Activated CD4-positive, alpha-beta memory T cell treated with anti-CD3 and anti-CD28 coated beads, Interleukin-2, amount 10 ng/mL, durations not matched to agents 7 days and 5 days (primary cell): ENCODE data around the gene PEX16. TPM values are rescaled to one million over a fixed set of nuclear protein-coding genes. Genes with fewer than 3 reads are reported as not detected.
"Not testable (repeated sequence)": the region's sequence is repeated elsewhere in the genome, so short reads cannot be mapped to it uniquely, and the experiment has no call there.

Experiments used
- CTCF ChIA-PET: fragments of 350-600 bp; sonication (Branson Sonifier 250); formaldehyde crosslinking; loops from one replicate; lab custom pipeline; 2021; ENCODE audit warnings: antibody characterized with exemption, inconsistent platforms; lab: Charles Lee
- POLR2A ChIA-PET: fragments of 350-600 bp; sonication (Branson Sonifier 250); formaldehyde crosslinking; loops from one replicate; lab custom pipeline; 2021; ENCODE audit warnings: antibody characterized with exemption; lab: Charles Lee
- DNase-seq: peaks from one replicate; pipeline ENCODE4 v3.0.0-alpha.2; 2020
- H3K27ac Mint-ChIP-seq: one replicate; pipeline ENCODE4 v1.8.0; 2021; ENCODE audit warnings: mild to moderate bottlenecking, mixed read lengths
- H3K27me3 Mint-ChIP-seq: one replicate; pipeline ENCODE4 v1.8.0; 2021; ENCODE audit warnings: mixed read lengths
- H3K36me3 Mint-ChIP-seq: one replicate; pipeline ENCODE4 v1.8.0; 2021; ENCODE audit warnings: low read depth, mixed read lengths
- H3K4me1 Mint-ChIP-seq: one replicate; pipeline ENCODE4 v1.8.0; 2021; ENCODE audit warnings: mixed read lengths
- H3K4me3 Mint-ChIP-seq: one replicate; pipeline ENCODE4 v1.8.0; 2021; ENCODE audit warnings: mild to moderate bottlenecking, mixed read lengths
- H3K9me3 Mint-ChIP-seq: one replicate; pipeline ENCODE4 v1.8.0; 2021; ENCODE audit warnings: mixed read lengths
- total RNA-seq, 2 experiments: library from RNA; stranded (reverse); gene quantifications; one replicate each; pipeline ENCODE4 v1.2.3, GENCODE V29; 2021

Gene PEX16
- total RNA-seq, 2 experiments from 2014 or later: 54.1 to 55.0 TPM

DNA sequence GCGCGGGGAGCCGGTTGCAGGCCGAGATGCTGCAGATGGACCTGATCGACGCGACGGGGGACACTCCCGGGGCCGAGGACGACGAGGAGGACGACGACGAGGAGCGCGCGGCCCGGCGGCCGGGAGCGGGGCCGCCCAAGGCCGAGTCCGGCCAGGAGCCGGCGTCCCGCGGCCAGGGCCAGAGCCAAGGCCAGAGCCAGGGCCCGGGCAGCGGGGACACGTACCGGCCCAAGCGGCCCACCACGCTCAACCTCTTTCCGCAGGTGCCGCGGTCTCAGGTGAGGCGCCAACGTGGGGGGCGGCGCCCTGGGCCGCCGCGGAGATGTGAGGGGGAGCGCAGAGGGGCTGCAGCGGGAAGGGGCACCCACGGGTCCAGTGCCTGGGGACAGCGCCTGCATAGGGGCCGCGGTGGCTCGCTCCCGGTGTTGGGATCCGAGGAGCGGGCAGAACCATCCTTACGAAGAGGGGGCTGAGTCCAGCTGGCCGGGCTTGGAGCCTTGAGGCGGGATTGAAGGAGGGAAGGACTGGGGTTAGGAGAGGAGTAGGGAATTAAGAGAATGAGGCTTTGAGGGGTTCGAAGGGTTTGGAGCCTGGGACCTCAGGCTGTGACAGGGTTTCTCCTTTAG is 17.4 kb downstream of the PEX16 start:
- Mint-ChIP-seq H3K27me3 (peaks cover 27% of the 10 kb centered on the region), H3K4me3 (peak overlapping the region; percentile 48)
- H3K4me1 Mint-ChIP-seq, DNase-seq, H3K27ac Mint-ChIP-seq, H3K9me3 Mint-ChIP-seq, H3K36me3 Mint-ChIP-seq, CTCF ChIA-PET: not testable (repeated sequence)
- POLR2A ChIA-PET: interaction anchor here (1.9 kb wide), 1 partner anchor 17 kb away, joined by 11 read pairs; the partner anchor contains the start of gene PEX16

DNA sequence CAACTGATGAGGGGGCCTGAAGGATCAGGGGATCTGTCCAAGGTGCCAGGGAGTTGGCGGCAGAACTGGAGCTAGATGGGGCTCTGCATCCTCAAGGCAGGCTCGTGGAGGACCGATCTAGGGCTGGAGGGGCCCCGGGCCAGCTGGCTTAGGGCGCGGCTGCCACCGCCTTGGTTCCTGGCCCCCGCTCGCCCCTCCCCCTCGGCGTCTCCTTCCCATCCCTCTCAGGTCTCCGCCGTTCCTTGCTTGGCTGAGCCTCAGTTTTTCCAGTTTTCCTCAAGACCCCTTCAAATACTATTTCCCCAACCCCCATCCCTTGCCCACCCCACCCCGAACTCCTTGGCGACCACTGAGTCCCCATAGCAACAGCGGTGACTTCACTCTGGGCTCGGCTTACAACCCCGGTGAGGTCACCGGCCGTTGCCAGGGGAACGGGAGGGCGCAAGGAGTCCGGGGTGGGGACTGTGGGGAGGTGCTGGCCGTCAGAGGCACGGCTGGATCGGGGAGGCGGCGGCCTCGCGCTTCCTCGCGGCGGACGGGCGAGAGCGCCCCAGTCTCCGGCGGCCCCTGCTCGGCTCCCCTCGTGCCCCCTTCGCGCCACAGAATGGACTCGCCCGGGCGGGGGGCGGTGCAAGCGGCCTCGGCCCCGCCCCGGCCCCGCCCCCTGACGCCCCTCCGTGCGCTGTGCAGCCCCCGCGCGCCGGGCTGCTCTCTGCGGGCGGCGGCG is 18.1 kb downstream of the PEX16 start:
- POLR2A ChIA-PET: interaction anchor here (1.2 to 1.5 kb wide), 2 partner anchors 15 to 95 kb away, joined by 3 to 6 read pairs; partner anchors contain the start of gene SLC35C1
- CTCF ChIA-PET: interaction anchor here (0.8 to 1.2 kb wide), 4 partner anchors 17 to 107 kb away, joined by 3 to 4 read pairs (median 3); partner anchors contain the start of gene PEX16
- peak overlapping the region; percentile 35 for H3K4me3 Mint-ChIP-seq

DNA sequence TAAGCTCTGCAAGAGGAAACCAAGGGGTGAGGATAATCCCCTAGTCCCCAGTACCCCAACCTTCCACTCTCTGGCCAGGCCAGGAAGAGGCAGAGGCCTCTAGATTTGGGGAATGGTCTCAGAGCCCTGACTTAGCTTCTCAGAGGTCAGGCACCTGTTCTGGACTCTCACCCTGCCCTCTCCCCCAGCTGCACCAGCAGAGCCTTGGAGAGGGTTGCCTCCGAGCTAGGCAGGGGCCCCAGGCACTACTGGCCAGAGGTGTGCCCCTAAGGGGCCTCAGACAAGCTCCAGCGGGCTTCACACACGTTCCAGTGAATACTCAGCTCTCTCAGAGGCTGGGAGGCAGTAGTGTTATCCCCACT is 18.6 kb downstream of the PEX16 start:
- ChIA-PET CTCF (interaction anchor here (0.8 to 1.2 kb wide), 4 partner anchors 18 to 107 kb away, joined by 3 to 4 read pairs (median 3); partner anchors contain the start of gene PEX16), POLR2A (interaction anchor here (1.2 to 1.5 kb wide), 3 partner anchors 11 to 95 kb away, joined by 3 to 6 read pairs (median 4); partner anchors contain the start of gene SLC35C1)
- peaks cover 27% of the 10 kb centered on the region for H3K27me3 Mint-ChIP-seq
- H3K9me3 Mint-ChIP-seq: no peaks in the 10 kb centered on the region
- no peak for DNase-seq
- peak overlapping the region; percentile 35 for H3K4me3 Mint-ChIP-seq
- no peaks in the 10 kb centered on the region for H3K36me3 Mint-ChIP-seq
- H3K4me1 Mint-ChIP-seq: peaks cover 9% of the 10 kb centered on the region
- H3K27ac Mint-ChIP-seq: no peak overlapping the region

More for the DNA sequence above, 18.1 kb downstream of the PEX16 start:
- H3K27ac Mint-ChIP-seq: no peak overlapping the region
- peaks cover 9% of the 10 kb centered on the region for H3K4me1 Mint-ChIP-seq
- H3K36me3 Mint-ChIP-seq: no peaks in the 10 kb centered on the region
- peaks cover 27% of the 10 kb centered on the region for H3K27me3 Mint-ChIP-seq
- no peaks in the 10 kb centered on the region for H3K9me3 Mint-ChIP-seq
- peak; percentile 70 for DNase-seq

DNA sequence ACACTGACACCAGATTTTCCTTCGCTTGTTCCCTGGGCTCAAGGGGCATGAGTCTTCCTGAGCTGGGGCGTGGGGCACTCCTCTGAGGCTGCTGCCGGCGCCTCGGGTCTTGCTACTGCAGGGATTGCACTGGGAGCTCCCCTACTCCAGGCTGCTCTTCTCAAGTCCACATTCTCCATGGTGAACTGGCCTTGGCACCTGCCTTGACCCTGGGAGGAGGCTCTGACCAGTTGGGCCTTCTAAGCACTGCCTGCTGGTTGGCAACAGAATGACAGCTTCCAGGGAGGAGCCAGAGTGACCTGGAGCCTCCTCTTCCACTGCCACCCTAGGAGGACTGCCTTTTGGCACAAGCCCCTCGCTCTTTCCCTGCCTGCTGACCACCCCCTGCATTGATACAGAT is 20.1 kb downstream of the PEX16 start:
- peaks cover 27% of the 10 kb centered on the region for H3K27me3 Mint-ChIP-seq
- H3K36me3 Mint-ChIP-seq: no peaks in the 10 kb centered on the region
- H3K4me1 Mint-ChIP-seq: peaks cover 9% of the 10 kb centered on the region
- POLR2A ChIA-PET: no interaction called here
- H3K9me3 Mint-ChIP-seq: no peaks in the 10 kb centered on the region
- no peak overlapping the region for H3K27ac Mint-ChIP-seq
- no peak overlapping the region for H3K4me3 Mint-ChIP-seq
- DNase-seq: no peak
- CTCF ChIA-PET: interaction anchor here (1.0 to 1.6 kb wide), 2 partner anchors 9 to 106 kb away, joined by 3 read pairs; no protein-coding TSS in a partner anchor

DNA sequence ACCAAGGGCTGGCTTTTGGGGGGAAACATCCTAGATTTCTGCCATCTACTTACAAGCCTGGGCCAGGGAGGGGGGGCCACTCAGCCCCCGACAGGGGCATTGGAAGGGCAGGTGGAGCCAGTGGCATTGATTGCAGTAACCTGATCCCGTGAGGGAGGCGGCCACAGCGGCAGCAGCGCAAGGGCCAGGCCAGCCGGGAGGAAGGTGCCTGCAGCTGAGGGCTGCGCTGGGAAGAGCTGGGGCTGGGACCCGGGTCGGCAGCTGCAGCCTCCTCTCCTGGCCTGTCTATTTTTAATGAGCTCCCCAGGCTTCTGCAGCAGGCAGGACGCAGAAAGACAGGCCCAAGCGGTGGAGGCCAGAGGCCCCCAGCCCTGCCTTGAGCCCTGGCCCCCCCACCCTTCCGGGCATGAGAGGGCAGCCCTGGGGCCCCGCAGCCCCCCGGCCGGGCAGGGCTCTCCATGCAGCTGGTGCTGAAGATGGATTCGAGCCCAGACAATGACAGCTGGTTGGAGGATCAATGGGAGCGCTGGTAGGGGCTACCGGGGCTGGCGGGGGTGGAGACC is 21.2 kb downstream of the PEX16 start:
- Mint-ChIP-seq H3K27me3 (peaks cover 22% of the 10 kb centered on the region), H3K4me3 (no peak overlapping the region), H3K36me3 (no peaks in the 10 kb centered on the region), H3K27ac (no peak overlapping the region), H3K4me1 (peaks cover 9% of the 10 kb centered on the region), H3K9me3 (no peaks in the 10 kb centered on the region)
- ChIA-PET CTCF (interaction anchor here (1.6 kb wide), 1 partner anchor 107 kb away, joined by 3 read pairs; no protein-coding TSS in a partner anchor), POLR2A (interaction anchor here (0.9 to 1.2 kb wide), 2 partner anchors 9 to 21 kb away, joined by 3 read pairs; partner anchors contain the start of gene PEX16)
- no peak for DNase-seq

DNA sequence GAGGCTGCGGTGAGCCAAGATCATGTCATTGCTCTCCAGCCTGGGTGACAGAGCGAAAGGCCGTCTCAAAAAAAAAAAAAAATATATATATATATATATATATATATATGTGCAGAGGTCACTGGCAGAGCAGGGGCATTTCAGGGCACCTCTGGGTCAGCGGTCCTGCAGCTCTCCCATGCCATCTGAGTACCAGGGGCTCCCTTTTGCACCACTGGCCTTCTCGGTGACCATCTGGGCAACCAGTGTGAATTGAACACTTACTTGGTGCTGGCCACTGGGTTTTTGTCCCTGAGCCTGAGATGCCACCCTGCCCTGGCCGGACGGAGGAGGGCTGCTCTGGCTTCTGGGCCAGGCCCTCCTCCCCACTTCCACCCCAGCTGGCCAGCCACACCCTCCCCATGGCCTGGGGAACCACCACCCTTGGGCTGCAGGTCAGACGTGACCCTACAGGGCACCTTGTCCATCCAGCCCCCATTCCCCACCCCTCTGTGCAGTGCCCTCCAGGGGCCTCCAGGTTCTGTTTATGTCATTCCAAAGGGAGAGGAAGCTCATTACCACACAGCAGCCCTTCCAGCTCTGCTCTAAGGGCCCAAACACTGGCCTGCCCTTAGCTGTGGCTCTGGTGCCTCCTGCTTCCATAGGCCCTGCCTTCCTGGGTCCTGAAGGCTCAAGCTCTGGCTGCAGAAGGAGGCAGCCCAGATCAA is 22.0 kb downstream of the PEX16 start:
- H3K4me3 Mint-ChIP-seq: no peak overlapping the region
- DNase-seq: no peak
- ChIA-PET POLR2A (interaction anchor here (1.2 kb wide), 1 partner anchor 10 kb away, joined by 3 read pairs; no protein-coding TSS in a partner anchor), CTCF (no interaction called here)
- no peaks in the 10 kb centered on the region for H3K9me3 Mint-ChIP-seq
- peaks cover 9% of the 10 kb centered on the region for H3K4me1 Mint-ChIP-seq
- H3K27ac Mint-ChIP-seq: no peak overlapping the region
- H3K27me3 Mint-ChIP-seq: peaks cover 18% of the 10 kb centered on the region
- H3K36me3 Mint-ChIP-seq: no peaks in the 10 kb centered on the region

DNA sequence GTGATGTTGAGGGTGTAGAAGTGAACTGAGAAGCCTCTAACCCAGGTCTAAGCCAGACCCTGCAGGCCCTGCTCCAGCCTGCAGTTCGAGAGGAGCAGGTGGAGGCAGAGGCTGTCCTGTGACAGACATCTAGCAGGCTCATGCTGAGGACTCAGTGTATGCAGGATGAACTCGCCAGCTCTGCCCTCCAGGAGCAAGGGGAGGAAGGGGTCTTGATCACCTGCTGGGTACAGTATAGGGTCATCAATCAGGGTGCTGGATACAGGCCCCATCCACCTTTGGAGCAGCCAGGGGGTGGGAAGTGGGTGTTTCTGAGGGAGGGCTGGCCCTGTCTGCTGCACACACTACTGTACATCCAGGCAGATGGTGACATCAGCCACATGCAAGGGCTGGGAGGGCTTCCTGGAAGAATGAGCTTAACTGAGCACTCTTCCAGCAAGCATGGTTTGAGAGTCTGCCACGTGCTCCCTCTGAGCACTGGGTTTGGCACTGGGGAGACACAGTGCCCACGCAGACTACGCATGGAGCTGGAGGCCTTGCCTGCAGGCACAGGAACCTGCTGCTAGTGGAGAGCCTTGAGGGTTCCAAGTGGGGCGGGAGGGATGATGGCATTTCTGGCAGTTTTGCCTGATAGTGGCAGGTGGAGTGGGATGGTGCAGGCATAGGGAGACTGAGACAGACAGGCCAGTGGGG is 23.0 kb downstream of the PEX16 start:
- no peak overlapping the region for H3K4me3 Mint-ChIP-seq
- H3K27me3 Mint-ChIP-seq: peaks cover 14% of the 10 kb centered on the region
- POLR2A ChIA-PET: no interaction called here
- H3K36me3 Mint-ChIP-seq: no peaks in the 10 kb centered on the region
- H3K27ac Mint-ChIP-seq: no peak overlapping the region
- peaks cover 6% of the 10 kb centered on the region for H3K4me1 Mint-ChIP-seq
- no peaks in the 10 kb centered on the region for H3K9me3 Mint-ChIP-seq
- CTCF ChIA-PET: no interaction called here
- DNase-seq: no peak

DNA sequence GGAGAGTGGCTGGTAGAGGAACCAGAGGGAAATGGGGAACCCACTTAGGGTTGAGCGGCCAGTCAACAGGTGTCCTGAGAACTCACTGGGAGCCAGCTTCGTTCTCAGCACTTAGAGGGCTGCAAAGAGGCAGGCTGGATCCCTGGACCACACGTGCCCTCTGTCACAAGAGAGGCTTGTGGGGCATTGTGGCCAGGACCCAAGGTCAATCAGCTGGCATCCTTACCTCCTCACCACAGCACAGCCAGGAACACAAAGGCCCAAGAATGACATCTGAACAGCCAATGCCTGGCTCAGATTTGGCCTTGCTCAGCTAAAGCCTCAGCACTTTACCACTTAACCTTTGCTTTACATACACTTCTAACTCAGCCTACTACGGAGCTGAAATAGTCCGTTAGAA is 24.8 kb downstream of the PEX16 start:
- ChIA-PET POLR2A (no interaction called here), CTCF (no interaction called here)
- no peaks in the 10 kb centered on the region for H3K9me3 Mint-ChIP-seq
- no peaks in the 10 kb centered on the region for H3K36me3 Mint-ChIP-seq
- no peaks in the 10 kb centered on the region for H3K4me1 Mint-ChIP-seq
- H3K4me3 Mint-ChIP-seq: no peak overlapping the region
- H3K27me3 Mint-ChIP-seq: peaks cover 5% of the 10 kb centered on the region
- DNase-seq: no peak
- H3K27ac Mint-ChIP-seq: no peak overlapping the region

DNA sequence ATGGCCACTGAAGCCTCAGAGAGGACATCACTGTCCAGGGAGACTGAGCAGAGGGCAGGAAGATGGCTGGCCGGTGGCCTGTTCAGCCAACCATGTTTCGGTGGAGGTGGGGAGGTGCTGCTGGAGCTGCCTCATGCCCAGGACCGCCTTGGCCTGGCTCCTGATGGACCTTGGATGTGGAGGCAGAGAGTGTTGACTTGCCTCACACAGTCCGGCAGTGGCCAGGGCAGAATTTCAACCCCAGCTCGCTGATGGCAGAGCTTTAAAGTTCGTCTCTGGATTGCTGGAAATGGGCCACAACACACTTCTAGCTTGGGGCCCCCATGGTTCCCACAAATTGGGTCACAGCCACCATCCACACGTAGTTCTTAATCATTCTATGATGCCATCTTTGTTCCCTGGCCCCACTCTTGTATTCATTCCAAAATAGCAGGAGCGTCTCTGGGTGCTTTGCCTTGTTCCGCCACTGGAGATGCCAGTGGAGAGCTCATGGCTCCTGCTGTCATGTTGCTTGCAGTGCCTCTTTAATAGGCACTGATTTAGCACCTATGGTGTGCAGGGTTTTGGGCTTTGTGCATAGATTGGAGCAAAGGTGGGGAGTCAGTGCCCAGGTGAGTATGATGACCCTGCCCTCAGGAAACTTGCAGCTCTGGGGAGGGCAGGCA is 26.7 kb downstream of the PEX16 start:
- ChIA-PET POLR2A (interaction anchor here (1.0 to 1.7 kb wide), 2 partner anchors 25 to 39 kb away, joined by 3 read pairs; no protein-coding TSS in a partner anchor), CTCF (interaction anchor here (1.4 to 1.5 kb wide), 3 partner anchors 17 to 119 kb away, joined by 4 to 5 read pairs (median 4); no protein-coding TSS in a partner anchor)
- H3K4me3 Mint-ChIP-seq: no peak overlapping the region
- no peaks in the 10 kb centered on the region for H3K4me1 Mint-ChIP-seq
- no peak for DNase-seq
- peaks cover 4% of the 10 kb centered on the region for H3K27me3 Mint-ChIP-seq
- H3K9me3 Mint-ChIP-seq: no peaks in the 10 kb centered on the region
- no peak overlapping the region for H3K27ac Mint-ChIP-seq
- no peaks in the 10 kb centered on the region for H3K36me3 Mint-ChIP-seq

DNA sequence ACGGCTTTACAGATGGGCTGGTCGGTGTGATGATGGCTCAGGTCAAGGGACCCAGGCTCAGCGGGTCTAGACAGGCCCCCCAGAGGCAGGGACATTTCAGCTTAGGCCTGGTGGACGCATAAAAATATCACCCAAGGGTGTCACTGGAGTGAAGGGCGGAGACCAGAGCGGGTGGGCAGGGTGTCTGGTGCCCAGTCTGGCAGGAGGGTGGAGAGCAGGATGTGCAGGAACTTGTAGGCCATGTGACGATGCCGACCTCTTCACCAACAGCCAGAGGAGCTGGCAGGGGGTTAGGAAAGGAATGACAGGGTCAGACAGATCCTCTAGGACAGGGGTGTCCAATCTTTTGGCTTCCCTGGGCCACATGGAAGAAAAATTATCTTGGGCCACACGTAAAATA is 27.7 kb downstream of the PEX16 start:
- no peak overlapping the region for H3K27ac Mint-ChIP-seq
- H3K36me3 Mint-ChIP-seq: no peaks in the 10 kb centered on the region
- ChIA-PET CTCF (interaction anchor here (1.4 to 1.5 kb wide), 3 partner anchors 16 to 118 kb away, joined by 4 to 5 read pairs (median 4); no protein-coding TSS in a partner anchor), POLR2A (interaction anchor here (1.7 kb wide), 1 partner anchor 40 kb away, joined by 3 read pairs; no protein-coding TSS in a partner anchor)
- no peak overlapping the region for H3K4me3 Mint-ChIP-seq
- no peaks in the 10 kb centered on the region for H3K9me3 Mint-ChIP-seq
- no peak for DNase-seq
- H3K4me1 Mint-ChIP-seq: peaks cover 3% of the 10 kb centered on the region
- H3K27me3 Mint-ChIP-seq: peaks cover 4% of the 10 kb centered on the region

DNA sequence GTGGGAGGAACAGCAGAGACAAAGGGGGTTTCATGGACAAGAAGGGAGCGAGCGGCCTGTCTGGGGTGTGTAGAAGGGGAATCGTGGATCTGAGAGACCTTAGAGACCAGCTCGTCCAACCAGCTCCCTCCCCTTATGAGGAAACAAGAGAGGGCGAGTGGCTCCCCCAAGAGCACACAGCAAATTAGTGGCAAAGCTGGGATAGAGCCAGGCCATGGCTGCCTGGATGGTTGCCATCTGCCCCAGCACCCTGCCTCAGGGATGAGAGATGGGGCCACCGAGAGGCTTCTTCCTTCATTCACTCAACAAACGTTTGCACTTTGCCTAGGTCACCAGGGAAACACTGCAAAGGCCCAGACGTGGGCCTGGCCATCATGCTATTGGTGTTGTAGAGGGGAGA is 28.1 kb downstream of the PEX16 start:
- H3K4me1 Mint-ChIP-seq: peaks cover 5% of the 10 kb centered on the region
- DNase-seq: no peak
- ChIA-PET CTCF (interaction anchor here (1.4 kb wide), 2 partner anchors 75 to 118 kb away, joined by 4 to 5 read pairs; no protein-coding TSS in a partner anchor), POLR2A (no interaction called here)
- no peak overlapping the region for H3K4me3 Mint-ChIP-seq
- H3K27me3 Mint-ChIP-seq: peaks cover 5% of the 10 kb centered on the region
- no peaks in the 10 kb centered on the region for H3K36me3 Mint-ChIP-seq
- no peak overlapping the region for H3K27ac Mint-ChIP-seq
- no peaks in the 10 kb centered on the region for H3K9me3 Mint-ChIP-seq
